Measurements from ENCODE around the gene RIPPLY3. TPM values are rescaled to one million over a fixed set of nuclear protein-coding genes. Genes with fewer than 3 reads are reported as not detected.

Gene RIPPLY3
- total RNA-seq, 1 experiment from 2014 or later, result not detected

- TF ChIP-seq REST (IDR thresholded peaks at IDR 0.05; ENCODE audit: low read depth), result no peak
Measured at GRCh38 chr21:36974851-36975192, 31.7 kb upstream of the RIPPLY3 start (continued).

- H2AFZ ChIP-seq (ENCODE audit: low read depth, low read length, poor library complexity, severe bottlenecking), result no peak overlapping the region
- no peaks in the 10 kb centered on the region for H3K9me3 ChIP-seq (ENCODE audit: control insufficient read depth in 1 of 2, insufficient read depth in 1 of 2, low read depth in 1 of 2, low read length in 2 of 2)
- no peaks in the 10 kb centered on the region for H3K27me3 ChIP-seq (ENCODE audit: insufficient read depth, low read length)
- ATAC-seq, result no peak
- ChIA-PET RAD21 (ENCODE audit: low non-redundant PET in 1 of 2, low total read pairs in 2 of 2, uncharacterized antibody in 2 of 2, unreplicated experiment in 2 of 2) (interaction anchor here (1.0 to 1.6 kb wide), 3 partner anchors 13 to 34 kb away, joined by 3 to 4 read pairs (median 4); no protein-coding TSS in a partner anchor), CTCF (interaction anchor here (0.5 to 2.2 kb wide), 19 partner anchors 8 to 672 kb away, joined by 3 to 21 read pairs (median 3); partner anchors contain the start of gene HLCS), POLR2A (interaction anchor here (1.2 to 1.5 kb wide), 3 partner anchors 10 to 15 kb away, joined by 6 to 7 read pairs (median 7); partner anchors contain the start of gene HLCS)
- no peaks in the 10 kb centered on the region for H3K36me3 ChIP-seq (ENCODE audit: control insufficient read depth in 1 of 2, insufficient read depth in 2 of 2, low read length in 2 of 2)
- no peak overlapping the region for H3K9ac ChIP-seq (ENCODE audit: low read length)
- no peak for DNase-seq (ENCODE audit: low read depth, low spot score)
- no peak for TF ChIP-seq ATF3 (IDR thresholded peaks at IDR 0.05)
- TF ChIP-seq ZFX (IDR thresholded peaks at IDR 0.05), result no peak
- TF ChIP-seq YY1 (IDR thresholded peaks at IDR 0.05; ENCODE audit: extremely low read depth, insufficient replicate concordance, low read depth, low read length), result no peak
- no peak for TF ChIP-seq CTCF (IDR thresholded peaks at IDR 0.05 in 2 of 3, conservative IDR thresholded peaks at IDR 0.05 in 1 of 3; ENCODE audit: borderline replicate concordance in 1 of 3, insufficient read depth in 1 of 3, low read depth in 2 of 3, low read length in 2 of 3)
- TF ChIP-seq REST (IDR thresholded peaks at IDR 0.05; ENCODE audit: low read depth), result no peak
- no peak for TF ChIP-seq EZH2 (IDR thresholded peaks at IDR 0.05)
- no peak for TF ChIP-seq SRF (IDR thresholded peaks at IDR 0.05; ENCODE audit: low read depth)
- no peak for TF ChIP-seq SIN3A (IDR thresholded peaks at IDR 0.05; ENCODE audit: low read depth)
- no peak for TF ChIP-seq JUND (IDR thresholded peaks at IDR 0.05)
- no TSS peak for BruUV-seq (replicated peaks)
- no peaks in the 10 kb centered on the region for H4K20me1 ChIP-seq (ENCODE audit: insufficient read depth)
- no peak overlapping the region; the same call in 1 of the 2 replicates for H3K4me2 ChIP-seq (ENCODE audit: low read length)
- H3K9me2 ChIP-seq (ENCODE audit: insufficient read depth), result no peaks in the 10 kb centered on the region
- intact Hi-C loops (cut with micrococcal nuclease), result loop anchor here (2.0 kb wide), 1 partner anchor 110 kb away; no protein-coding TSS in a partner anchor
- no peaks in the 10 kb centered on the region for H3K79me2 ChIP-seq (ENCODE audit: insufficient read depth, low read length)
- H3K4me1 ChIP-seq (ENCODE audit: control insufficient read depth in 1 of 2, insufficient read depth in 2 of 2, low read length in 2 of 2), result peaks cover 7 to 16% of the 10 kb centered on the region in 2 experiments
- no peak overlapping the region for H3K27ac ChIP-seq (ENCODE audit: low read depth, low read length)
- H3K4me3 ChIP-seq (replicated peaks in 1 of 2; ENCODE audit: low read depth in 1 of 2, low read length in 2 of 2), result no peak overlapping the region
Measured at GRCh38 chr21:36976228-36976861, 30.2 kb upstream of the RIPPLY3 start.

Data from HCT116 (cell line).